HCT116 (cell line): ENCODE results near the gene CDC42EP1.

Experiments
- ATF3 ChIP-seq: IDR thresholded peaks from 2 replicates; pipeline ENCODE4 v1.6.1; 2012
- CBX3 ChIP-seq: IDR thresholded peaks from 2 replicates; pipeline ENCODE4 v1.6.1; 2012; ENCODE audit warnings: low read depth
- CTCF ChIP-seq, 3 experiments: fragments of 200-600 bp in 1 of 3; sonication (generic) in 1 of 3; IDR thresholded peaks in 2 of 3; conservative IDR thresholded peaks in 1 of 3; 2 replicates each; pipeline ENCODE4 v1.5.1; 2012 to 2017; ENCODE audit warnings: low read depth in 2 of 3, low read length in 2 of 3, antibody characterized with exemption in 1 of 3, borderline replicate concordance in 1 of 3, control low read depth in 1 of 3, mild to moderate bottlenecking in 1 of 3, mixed read lengths in 1 of 3, mixed run types in 1 of 3, moderate library complexity in 1 of 3; ENCODE audit not compliant: insufficient read depth in 1 of 3
- EGR1 ChIP-seq: IDR thresholded peaks from 2 replicates; pipeline ENCODE4 v1.6.1; 2012; ENCODE audit warnings: low read depth
- EZH2 ChIP-seq: fragments of 200-600 bp; sonication (generic); IDR thresholded peaks from 2 replicates; pipeline ENCODE4 v1.6.1; 2017; ENCODE audit warnings: antibody characterized with exemption, mixed run types
- EZH2phosphoT487 ChIP-seq: fragments of 200-600 bp; IDR thresholded peaks from 2 replicates; pipeline ENCODE4 v1.6.1; 2018; ENCODE audit warnings: antibody characterized with exemption, borderline replicate concordance
- JUND ChIP-seq: IDR thresholded peaks from 2 replicates; pipeline ENCODE4 v1.6.1; 2012
- MAX ChIP-seq: IDR thresholded peaks from 2 replicates; pipeline ENCODE4 v1.6.1; 2012
- POLR2A ChIP-seq: IDR thresholded peaks from 2 replicates; pipeline ENCODE4 v1.7.0; 2011; ENCODE audit warnings: borderline replicate concordance; ENCODE audit not compliant: insufficient read depth, insufficient read length; ENCODE audit errors: extremely low read depth
- RAD21 ChIP-seq: IDR thresholded peaks from 2 replicates; pipeline ENCODE4 v1.6.1; 2012; ENCODE audit warnings: low read depth, mild to moderate bottlenecking
- REST ChIP-seq: IDR thresholded peaks from 2 replicates; pipeline ENCODE4 v1.6.1; 2012; ENCODE audit warnings: low read depth
- SIN3A ChIP-seq: IDR thresholded peaks from 2 replicates; pipeline ENCODE4 v1.6.1; 2012; ENCODE audit warnings: low read depth

DNA sequence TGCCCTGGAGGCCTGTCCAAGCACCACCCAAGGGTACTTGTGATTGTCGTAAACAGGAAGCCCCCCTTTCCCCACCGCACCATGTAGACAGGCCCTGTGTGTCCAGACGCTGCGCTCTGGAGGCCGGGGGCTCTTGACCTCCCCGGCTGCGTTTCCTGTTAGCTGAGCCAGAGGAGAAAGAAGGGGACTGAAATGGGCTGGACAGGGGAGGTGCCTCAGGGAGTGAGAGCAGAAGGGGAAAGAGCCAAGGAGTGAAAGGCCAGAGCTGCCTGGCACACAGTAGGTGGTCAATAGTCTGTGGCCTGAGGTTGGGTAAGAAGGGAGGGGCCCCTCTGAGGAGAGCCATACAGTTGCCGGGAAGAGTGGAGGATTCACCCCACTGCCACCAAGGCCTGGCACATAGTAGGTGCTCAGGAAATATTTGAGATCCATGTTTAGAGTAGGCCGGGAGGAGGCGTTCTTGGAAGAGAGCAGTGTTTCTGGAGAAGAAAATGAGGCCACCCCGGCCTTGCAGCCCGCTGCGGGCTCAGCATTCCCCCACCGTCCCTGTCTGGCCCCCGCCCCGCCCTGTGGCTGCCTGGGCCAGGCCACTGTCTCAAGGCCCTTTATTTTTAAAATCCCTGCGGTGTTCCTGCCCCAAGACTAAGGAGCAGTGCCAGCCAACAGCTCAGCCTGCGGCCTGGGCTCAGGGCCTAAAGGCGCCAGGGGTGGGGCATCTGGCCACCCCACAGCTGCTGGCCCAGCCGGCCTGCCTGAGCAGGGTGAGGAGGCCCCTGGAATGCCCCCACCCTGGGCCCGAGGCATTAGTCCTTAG is 13.6 kb upstream of the CDC42EP1 start:
- TF ChIP-seq SIN3A, result no peak
- no peak for TF ChIP-seq CTCF (IDR thresholded peaks at IDR 0.05 in 2 of 3, conservative IDR thresholded peaks at IDR 0.05 in 1 of 3; ENCODE audit: borderline replicate concordance in 1 of 3, insufficient read depth in 1 of 3, low read depth in 2 of 3, low read length in 2 of 3)
- no peak for TF ChIP-seq RAD21
- no peak for TF ChIP-seq MAX
- TF ChIP-seq POLR2A, result no peak
- no peak for TF ChIP-seq EGR1
- TF ChIP-seq REST, result no peak
- no peak for TF ChIP-seq EZH2phosphoT487
- no peak for TF ChIP-seq JUND
- no peak for TF ChIP-seq CBX3
- TF ChIP-seq EZH2, result no peak
- no peak for TF ChIP-seq ATF3
